HG02981 (cell line): Measurements from ENCODE around the gene APOM.

Source experiments
- ATAC-seq: cut with Tn5 transposase; IDR thresholded peaks from one replicate; pipeline ENCODE4 v1.9.1; 2021; ENCODE audit warnings: mild to moderate bottlenecking, moderate library complexity; ENCODE audit not compliant: unreplicated experiment

Gene APOM

DNA sequence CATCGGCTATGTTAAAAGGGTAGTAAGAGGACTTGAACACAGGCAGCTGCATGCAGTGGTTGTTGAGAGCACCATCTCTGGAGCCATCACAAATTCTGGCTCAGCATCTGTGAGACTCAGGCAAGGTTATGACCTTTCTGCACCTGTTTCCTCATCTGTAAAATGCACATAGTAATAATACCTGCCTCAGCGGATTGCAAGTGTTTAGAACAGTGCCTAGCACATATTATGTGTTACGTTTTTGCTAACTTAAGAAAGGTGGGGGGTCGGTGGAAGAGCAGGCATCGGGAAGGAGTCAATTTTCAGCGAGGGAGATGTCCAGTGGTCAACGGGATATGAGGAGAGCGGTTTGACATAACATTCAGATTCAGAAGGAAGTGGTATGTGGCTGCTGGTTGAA is 22.3 kb downstream of the APOM start:
- ATAC-seq: no peak

DNA sequence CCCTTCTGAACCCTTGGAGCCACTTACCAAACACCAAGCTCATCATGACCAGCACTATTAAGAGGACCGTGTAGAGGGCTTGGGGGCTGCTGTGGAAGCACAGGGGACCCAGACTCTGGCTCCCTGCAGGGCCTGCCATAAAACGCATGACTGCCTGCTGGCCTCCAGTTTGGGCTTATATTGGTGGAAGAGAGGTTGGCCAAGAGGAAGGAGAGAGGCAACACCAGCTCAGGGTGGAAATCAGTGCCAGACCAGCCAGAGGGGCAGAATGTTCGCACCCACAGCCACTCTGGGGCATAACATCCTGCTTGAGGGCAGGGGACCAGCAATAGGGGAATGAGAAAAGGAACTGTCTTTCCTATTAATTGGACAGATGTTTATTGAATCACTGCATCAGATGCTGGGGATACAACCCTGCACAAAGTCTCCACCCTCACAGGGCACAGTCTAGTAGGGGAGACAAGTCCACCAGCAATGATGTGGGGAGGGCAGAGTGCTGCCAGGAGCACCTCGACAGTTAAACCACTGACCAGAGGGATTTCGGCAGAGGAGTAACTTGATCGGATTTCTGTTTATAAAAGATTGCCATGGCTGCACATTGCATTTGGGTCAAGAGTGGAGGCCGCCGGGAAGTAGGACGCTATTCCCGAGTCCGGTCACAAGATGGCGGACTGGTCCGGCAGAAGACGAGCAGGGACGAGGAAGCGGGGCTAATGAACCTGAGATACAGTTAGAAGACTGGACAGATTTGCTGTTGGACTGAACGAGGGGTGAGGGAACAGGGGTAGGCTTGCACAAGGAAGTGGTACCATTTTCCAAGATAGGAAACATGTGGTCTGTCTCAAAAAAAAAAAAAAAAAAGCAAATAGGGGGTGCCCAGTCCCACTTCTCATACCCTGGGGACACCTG is 24.8 kb downstream of the APOM start, which contains the start of gene LY6G5C:
Gene LY6G5C, minus strand, starts transcription at position 842 of the 909 bp plus-strand sequence. Its CDS starts 694 bp downstream, at position 148.
- no peak for ATAC-seq

DNA sequence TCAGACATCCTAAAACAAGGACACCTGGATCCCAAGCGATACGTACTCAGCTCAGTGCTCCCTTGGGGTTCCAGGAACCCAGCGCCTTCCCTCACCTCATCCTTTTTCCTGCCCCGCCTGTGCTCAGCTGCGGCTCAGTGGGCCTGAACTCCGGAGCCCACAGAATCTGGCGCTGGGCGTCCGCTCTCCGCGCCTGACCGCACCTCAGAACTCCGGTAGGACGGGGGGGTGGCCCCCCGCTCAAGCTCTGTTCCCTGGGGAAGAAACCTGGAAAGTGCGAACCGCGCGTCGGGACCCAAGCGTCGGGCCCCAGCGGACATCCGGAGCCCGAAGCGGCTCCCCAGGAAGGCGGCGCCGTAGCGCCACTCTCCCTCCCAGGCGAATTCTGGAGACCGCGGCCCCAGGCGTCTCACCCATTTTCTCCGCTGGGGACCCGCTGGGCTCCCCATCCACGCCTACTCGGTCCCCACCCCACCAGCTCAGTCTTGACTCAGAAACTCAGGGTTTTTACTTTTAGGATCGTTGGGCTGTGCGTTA is 25.5 kb downstream of the APOM start:
- ATAC-seq: no peak

DNA sequence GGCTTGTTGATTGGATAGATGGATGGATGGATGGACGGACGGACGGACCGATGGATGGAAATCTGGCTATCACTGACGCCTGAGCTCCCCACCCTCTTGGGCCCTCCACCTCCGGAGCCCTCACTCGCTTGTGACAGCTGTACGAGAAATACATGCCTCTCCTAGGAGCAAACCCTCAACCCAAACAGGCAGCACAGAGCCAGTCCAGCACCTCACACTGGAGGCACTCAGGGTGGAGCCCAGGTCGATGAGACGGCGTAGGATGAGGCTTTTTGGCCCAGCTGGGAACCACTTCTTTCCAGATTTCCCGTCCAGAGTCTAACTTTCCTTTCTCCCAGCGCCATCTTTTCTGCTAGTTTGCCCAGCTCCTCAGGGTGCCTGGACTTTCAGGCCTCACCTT is 27.9 kb downstream of the APOM start:
- no peak for ATAC-seq

DNA sequence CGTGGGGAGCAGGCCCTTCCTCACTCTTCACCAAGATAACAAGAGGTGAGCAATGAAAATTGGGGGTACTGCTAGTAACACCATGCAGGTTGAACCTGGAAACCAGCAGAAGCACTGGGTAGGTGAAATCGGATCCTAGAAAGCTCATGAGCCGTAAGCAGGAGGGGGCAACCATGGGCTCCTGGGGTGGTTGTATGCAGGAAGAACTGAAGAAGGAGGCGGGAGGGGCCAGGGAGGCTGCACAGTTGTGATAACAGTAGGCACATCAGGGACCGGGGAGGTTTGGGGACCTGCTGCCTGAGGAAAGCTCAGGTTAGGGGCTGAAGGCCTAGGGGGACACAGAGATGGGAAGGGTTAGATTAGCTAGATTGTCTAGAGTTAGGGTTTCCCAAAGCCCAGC is 30.8 kb downstream of the APOM start:
- no peak for ATAC-seq

DNA sequence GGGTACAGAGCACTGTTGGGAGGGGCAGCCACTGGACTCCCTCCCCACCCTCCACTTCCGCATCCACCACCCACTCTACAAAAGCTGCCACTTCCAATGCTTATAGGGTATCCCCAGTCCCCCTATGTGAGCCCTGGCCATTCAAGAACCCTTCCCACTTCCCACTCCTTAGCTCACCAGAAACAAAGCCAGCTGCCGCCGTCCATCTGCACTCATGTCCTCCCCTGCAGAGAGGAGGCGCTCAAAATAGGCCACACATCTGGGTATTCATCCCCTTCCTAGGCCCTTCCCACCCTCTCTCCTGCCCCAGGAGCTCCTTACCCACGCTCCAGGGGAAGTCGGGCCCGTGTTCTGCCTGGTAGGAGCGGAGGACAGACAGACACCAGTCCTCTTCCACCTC is 31.6 kb downstream of the APOM start:
- no peak for ATAC-seq

DNA sequence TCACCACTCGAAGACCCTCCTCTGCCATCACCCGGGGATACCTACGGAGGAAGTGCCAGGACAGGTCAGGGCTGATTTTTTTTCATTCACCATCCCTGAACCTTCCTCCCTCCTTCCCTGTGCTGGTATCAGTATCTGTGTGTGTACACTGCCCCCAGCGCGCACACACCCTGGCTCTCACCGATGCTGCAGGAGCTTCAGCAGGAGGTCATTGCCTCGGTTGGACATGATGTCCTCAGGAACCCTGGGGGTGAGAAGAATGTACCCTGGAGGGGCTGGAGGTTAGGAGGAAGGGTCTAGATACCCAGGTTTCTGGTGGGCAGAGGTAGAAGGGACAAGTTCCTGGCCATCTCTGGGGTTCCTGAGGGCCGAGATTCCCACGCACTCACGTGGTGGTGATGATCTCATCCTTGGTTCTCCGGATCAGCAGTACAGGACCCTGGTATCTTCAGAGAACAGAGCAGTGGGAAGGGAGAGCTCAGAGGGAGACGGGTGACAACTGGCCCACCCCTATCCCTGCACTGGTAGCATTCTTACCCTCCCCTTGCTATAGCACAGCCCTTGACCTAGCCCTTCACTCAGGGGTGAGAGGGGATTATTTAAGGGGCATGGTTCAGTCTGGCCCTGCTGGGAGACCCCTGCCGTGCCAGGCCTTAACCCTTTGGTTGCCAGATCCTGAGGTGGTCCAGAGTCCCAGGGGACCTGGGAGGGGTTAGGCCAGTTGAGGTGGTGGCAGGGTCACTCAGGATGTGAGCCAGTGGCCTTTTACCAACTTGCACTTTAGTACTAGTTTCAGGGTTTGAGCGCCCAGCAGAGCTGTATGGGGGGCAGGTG is 32.4 kb downstream of the APOM start:
- no peak for ATAC-seq

DNA sequence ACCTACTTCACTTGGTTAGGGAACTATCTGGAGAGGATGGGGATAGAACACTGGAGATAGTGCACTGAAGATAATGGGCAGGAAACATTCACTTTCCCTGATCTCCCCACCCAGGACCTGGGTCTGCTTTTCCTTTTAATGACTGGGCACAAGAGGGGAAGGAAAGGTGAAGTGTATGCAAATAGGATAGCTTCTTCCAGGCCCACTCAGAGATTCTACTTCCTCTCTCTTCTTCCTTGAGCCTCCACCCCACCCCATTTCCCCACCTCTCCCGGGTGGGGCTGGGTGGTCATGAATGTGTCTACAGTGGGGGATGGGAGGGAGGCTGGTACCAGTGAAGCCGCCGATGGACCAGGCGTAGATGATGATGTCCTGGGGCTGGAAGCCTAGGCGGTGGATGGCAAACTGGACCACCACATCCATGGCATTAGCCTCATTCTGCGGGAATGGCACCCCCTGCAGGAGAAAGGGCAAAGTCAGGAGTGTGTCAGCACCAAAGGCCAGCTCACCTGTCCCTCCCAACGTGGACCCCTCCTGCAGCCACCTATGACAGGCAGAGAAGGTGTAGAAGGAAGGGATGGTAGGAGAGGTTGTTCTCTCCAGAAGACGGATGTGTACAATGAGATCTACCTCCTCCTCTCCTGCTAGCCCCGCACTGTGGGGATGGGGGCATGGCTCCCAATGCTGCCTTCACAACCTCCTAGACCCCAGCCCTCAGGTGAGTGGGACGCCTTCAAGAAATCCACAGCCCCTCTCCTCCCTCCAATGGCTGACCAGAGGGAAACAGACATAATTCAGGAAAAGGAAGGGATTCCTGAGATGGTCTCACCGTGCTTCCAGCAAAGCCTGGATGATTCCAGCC is 33.8 kb downstream of the APOM start:
- no peak for ATAC-seq

DNA sequence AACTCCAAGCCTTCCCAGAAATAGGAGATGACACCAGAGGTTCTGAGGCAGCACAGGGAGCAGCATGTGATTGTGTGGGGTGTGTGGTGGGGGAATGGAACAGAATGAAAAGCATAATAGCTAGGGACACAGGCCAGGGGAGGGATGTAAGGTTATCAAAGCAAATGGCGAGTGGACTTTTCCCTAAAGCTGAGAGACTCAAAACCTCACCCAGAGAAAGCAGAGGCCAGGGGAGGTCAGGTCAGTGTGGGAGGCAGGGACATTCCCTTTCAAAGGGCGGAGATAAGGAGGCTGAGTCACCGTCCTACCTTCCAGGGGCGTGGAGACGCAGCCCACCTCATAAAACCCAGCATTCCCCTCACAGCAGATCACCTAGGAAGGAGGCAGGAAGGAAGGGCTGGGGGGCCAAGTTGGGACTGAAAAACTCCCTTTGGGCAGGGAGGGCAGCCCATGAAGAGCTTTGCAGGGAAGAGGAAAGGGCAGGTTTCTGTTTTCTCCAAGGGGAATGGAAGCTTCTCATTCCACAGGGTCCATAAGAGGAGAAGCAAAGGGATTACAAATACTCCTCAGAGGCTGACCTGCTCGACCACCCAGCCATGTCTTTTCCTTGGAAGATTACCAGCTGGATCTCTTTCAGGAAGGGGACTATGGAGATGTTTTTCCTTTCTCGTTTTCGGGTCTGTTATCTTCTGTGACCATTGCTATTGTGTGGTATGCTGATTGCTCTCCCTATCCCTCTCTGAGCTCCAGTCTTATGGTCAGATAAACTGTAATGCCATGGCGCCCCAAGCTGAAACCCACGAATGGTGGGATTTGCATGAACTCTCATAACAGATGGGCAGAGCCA is 34.8 kb downstream of the APOM start:
- ATAC-seq: no peak

DNA sequence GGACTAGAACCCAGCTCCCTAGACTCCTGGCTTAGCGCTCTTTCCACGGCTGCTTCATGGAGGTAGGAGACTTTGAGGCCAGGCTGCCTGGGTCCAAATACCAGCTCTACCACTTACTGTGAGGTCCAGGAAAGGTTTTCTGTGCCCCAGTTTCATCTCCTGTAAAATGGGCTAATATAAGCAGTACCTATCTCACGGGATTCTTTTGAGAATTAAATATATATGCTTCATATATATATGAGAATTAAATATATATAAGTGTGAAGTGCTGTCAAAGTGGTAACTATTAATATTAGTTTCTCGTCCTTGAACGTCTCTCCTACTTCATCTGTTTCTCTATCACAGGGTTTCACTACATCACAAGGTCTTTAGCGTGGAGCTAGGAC is 35.4 kb downstream of the APOM start:
- ATAC-seq: no peak

DNA sequence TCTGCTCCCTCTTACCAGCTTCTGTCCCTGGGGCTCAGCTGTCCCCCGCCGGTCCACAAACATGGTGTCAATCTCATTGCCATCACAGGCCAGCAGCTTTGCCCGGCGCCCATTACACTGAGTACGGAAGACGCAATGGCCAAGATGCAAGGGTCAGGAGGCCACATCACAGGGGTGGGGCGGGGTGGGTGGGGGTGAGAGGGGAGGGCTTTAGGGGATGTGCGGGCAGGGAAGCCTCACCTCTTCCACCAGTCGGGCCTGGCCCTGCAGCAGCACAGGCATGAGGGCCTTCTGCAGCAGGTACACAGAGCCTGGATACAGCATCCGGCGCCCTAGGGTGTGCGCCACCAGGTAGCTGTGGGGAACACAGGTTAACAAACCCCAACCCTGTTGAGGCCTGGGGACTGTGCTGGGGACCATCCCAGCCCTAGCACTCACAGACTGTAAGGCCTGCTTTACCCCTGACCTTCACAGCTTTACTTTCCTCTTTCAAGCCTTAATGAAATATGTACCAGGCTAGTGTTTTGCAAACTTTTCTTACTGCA is 35.9 kb downstream of the APOM start:
- ATAC-seq: no peak

DNA sequence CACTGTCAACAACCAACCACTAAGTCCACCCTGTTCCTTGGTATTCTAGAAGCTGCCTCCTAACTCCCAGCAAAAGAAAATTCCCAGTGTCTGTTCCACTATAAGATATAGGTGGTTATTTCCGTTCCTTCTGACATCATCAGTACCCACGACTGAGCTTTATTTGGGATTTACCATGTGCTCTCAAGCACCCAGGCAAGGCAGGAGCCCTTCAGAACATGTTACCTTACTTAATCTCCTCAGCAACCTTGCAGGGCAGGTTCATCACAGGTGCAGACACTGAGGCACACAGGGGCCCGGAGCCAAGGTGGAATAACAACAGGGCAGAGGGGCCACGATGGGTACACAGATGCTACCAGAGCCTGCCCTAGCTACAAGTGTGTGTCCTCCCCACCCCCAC is 36.7 kb downstream of the APOM start:
- ATAC-seq: no peak

DNA sequence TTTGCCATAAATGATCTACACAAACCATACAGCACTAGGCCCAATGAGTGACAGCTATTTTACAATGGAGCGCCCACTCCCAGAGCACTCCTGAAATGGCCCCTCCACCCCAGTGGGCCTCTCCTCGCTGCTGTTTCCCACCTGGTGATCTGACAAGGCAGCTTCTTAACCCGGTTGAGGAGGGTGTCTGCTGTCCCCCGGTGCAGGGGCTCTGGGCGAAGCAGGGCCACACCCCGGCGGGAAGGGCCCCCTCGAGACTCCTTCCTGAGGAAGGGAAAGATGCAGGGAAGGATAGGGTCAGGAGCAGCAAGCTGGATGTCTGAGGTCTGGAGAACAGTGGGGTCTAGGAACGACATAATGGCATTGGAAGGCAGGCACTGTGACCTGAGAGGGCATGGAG is 37.2 kb downstream of the APOM start:
- no peak for ATAC-seq

DNA sequence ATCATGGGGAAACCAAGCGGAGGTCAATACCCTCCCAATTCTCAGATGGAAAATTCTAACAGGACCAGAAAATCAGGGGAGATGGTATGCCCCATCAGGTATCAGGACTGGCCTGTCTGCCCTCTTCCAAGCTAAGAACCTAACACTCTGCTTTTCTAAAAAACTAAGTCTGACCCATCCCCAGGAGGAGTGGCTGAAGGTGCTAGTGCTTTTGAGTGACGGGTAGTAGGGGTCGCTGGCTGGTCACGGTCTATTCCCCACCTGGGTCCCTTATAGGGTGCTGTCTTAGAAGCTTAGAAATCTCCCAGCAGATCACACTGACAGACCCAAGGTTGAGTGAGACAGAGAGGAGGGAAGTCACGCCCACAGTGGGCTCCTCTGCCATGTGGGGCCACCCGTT is 37.8 kb downstream of the APOM start:
- no peak for ATAC-seq

DNA sequence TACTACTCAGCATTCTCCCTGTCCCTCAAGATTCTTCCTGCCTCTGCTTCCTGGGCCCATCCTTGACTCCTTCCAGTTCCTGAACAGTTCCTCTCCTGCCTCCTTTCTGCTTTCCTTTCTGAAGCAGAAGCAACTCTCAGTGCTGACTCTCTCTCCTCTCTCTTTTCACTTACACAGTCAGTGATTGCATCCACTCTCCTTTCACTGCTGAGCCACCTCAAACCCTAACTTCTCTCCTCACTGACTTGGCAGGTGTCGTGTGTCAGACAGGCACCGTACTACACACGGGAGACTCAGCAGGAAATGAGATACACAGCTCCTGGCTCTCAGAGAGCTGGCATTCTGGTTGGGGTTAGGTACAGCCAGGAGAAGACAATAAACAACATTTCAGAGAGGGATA is 41.9 kb downstream of the APOM start:
- ATAC-seq: no peak

DNA sequence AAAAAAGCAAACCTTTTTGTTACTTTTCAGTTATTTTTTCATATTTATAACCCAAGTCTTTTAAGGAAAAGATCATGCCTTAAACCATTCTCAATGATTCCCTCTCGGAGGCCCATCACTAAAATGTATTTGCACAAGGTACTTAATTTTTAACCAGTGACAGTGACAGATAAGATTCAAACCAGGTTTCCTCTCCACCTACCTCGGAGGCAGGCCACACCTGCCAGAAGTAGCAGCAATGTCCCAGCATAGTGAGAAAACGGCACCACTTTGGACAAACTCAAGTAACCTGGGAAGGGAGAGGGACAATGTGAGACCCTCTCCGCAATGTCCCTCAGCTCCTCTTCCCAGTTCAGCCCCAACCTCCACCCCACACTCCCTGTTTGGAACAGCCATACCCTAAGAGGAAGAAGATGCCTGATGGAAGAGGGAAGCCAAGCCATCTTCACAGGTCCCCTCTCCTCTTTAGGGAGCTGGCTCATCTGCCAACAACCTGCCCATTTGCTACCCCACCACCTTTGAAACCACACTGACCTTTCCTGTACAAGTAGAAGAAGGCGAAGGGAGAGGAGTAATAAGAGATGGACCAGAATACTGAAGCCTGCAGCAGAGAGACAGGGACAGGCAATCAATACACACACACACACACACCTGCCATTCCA is 45.2 kb downstream of the APOM start:
- no peak for ATAC-seq

DNA sequence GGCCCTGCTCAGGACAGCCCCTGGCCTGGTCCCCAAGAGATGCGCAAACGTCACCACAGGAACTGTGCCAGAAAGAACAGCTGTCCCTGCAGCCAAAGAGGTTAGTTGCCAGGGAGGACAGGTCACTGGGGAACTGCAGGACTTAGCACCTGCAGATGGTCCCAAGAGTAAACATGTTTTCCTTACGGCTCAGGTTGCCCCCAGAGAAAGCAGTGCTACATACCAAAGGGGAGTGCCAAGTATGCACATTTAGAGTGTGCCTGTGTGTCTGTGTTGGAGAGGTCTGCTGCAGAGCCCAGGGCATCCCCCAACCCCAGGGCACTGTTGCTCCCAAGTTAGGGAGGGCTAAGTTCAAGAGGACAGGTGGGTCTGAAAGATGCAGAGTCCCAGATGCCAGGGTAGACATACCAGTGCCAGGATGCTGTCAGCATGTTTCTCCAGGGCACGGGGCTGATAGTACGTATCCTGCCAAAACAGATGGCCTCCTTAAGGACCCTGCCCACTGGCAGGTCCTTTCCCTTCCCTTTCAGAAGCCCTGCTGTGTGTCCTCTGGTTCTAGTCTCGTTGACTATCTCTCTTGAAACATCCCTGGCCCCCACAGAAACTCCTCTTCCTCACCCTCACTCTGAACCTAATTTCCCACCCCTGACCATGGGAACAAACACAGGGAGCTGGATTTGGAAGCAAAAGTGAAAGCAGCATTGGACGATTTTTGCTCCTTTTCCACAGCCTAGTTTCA is 46.1 kb downstream of the APOM start:
- ATAC-seq: no peak

DNA sequence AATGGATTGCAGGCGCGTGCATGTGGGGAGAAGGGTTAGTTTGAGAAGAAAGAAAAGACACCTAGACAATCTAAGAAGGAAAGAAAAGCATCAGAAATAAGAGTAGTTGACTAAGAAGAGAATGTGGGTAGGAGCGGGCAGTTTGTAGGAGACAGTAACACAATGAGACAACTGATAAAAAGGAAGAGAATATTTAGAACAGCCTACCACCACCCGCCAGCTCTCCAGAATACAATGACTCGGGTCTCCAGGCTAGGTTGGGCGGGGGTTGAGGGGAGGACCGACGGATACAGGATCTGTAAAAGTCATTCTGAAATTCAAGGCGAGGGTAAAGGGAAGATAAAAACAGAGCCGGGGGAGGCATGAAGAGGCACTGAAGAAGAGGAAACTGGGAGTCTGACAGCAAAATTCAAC is 46.7 kb downstream of the APOM start:
- ATAC-seq: no peak
